Measurements from ENCODE around the gene CDK16. TPM values are rescaled to one million over a fixed set of nuclear protein-coding genes. Genes with fewer than 3 reads are reported as not detected.
"Not testable (repeated sequence)": the region's sequence is repeated elsewhere in the genome, so short reads cannot be mapped to it uniquely, and the experiment has no call there.

CDK16 gene
- total RNA-seq, 1 donor from 2014 or later: 253 TPM

DNA sequence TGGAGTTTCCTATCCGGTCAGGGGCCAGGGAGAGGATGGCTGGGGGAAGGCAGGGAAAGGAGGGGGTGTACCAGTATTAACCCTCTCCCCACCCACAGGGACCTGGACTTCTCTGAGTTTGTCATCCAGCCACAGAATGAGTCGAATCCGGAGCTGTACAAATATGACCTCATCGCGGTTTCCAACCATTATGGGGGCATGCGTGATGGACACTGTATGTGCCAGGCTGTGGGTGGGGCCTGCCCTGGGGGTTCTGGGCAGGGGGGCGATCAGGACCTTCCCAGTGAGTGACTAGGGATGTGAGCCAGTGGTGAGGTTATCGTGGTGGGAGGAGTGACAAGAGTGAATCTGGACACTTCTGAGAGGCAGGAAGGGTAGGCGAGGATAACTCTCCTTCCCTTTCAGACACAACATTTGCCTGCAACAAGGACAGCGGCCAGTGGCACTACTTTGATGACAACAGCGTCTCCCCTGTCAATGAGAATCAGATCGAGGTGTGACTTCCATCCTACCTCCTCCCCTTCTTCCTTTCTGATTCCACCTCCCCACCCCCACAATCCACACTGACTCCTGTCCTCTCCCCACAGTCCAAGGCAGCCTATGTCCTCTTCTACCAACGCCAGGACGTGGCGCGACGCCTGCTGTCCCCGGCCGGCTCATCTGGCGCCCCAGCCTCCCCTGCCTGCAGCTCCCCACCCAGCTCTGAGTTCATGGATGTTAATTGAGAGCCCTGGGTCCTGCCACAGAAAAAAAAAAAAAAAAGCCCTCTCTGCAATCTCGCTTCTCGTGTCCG, 28.9 kb downstream of the CDK16 start:
- no peak for DNase-seq (ENCODE audit: low spot score, unreplicated experiment)
- Mint-ChIP-seq H3K27ac (peak overlapping the region; percentile 33), H3K4me1 (ENCODE audit: low read depth) (peaks cover 2% of the 10 kb centered on the region), H3K9me3 (ENCODE audit: low read depth) (no peaks in the 10 kb centered on the region), H3K27me3 (no peaks in the 10 kb centered on the region), H3K36me3 (ENCODE audit: insufficient read depth) (peaks cover 37% of the 10 kb centered on the region), H3K4me3 (ENCODE audit: low read depth) (no peak overlapping the region)
- TF ChIP-seq, protein P1, sequence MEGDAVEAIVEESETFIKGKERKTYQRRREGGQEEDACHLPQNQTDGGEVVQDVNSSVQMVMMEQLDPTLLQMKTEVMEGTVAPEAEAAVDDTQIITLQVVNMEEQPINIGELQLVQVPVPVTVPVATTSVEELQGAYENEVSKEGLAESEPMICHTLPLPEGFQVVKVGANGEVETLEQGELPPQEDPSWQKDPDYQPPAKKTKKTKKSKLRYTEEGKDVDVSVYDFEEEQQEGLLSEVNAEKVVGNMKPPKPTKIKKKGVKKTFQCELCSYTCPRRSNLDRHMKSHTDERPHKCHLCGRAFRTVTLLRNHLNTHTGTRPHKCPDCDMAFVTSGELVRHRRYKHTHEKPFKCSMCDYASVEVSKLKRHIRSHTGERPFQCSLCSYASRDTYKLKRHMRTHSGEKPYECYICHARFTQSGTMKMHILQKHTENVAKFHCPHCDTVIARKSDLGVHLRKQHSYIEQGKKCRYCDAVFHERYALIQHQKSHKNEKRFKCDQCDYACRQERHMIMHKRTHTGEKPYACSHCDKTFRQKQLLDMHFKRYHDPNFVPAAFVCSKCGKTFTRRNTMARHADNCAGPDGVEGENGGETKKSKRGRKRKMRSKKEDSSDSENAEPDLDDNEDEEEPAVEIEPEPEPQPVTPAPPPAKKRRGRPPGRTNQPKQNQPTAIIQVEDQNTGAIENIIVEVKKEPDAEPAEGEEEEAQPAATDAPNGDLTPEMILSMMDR (IDR thresholded peaks at IDR 0.05; ENCODE audit: unreplicated experiment): no peak

DNA sequence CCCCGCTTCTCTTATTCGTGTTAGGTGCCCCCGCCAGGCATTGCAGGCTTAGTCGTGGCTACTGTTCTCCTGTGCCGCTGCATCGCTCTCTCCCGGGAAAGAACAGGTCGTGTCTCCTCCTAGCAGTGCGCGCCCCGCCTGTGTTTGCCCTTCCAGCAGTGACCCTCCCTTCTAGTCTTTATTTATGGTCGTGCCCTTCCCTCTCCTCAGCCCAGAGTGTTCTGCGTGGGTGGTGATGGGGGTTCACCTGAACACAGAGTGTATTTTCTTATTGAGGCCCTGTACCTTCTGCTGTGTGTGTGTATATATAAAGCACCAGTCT, 29.5 kb downstream of the CDK16 start:
- no peaks in the 10 kb centered on the region for H3K27me3 Mint-ChIP-seq
- H3K27ac Mint-ChIP-seq: peak overlapping the region; percentile 33
- H3K9me3 Mint-ChIP-seq (ENCODE audit: low read depth): no peaks in the 10 kb centered on the region
- no peak for DNase-seq (ENCODE audit: low spot score, unreplicated experiment)
- no peak overlapping the region for H3K4me3 Mint-ChIP-seq (ENCODE audit: low read depth)
- TF ChIP-seq, protein P1 (IDR thresholded peaks at IDR 0.05; ENCODE audit: unreplicated experiment): no peak
- peaks cover 2% of the 10 kb centered on the region for H3K4me1 Mint-ChIP-seq (ENCODE audit: low read depth)
- H3K36me3 Mint-ChIP-seq (ENCODE audit: insufficient read depth): peaks cover 34% of the 10 kb centered on the region

DNA sequence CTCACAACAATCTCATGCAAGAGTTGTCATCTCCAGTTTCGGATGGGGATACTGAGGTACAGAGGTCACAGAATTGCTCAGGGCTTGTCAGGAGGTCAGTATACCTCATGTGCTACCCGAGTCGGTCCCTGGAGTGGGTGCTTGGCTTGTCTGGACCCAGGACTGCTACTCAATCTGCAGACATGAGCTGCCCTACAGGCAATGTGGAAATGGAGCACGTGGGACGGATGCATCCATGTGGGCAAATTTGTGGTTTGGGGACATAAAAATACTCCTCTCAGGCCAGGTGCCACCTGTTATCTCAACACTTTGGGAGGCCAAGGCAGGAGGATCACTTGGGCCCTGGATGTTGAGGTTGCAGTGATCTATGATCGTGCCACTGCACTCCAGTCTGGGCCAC, 30.1 kb downstream of the CDK16 start:
- Mint-ChIP-seq H3K9me3 (ENCODE audit: low read depth) (no peaks in the 10 kb centered on the region), H3K36me3 (ENCODE audit: insufficient read depth) (peaks cover 32% of the 10 kb centered on the region), H3K27ac (peak overlapping the region; percentile 71), H3K4me1 (ENCODE audit: low read depth) (peaks cover 2% of the 10 kb centered on the region), H3K27me3 (no peaks in the 10 kb centered on the region), H3K4me3 (ENCODE audit: low read depth) (no peak overlapping the region)
- TF ChIP-seq, protein P1 (IDR thresholded peaks at IDR 0.05; ENCODE audit: unreplicated experiment): no peak
- no peak for DNase-seq (ENCODE audit: low spot score, unreplicated experiment)

- H3K27me3 Mint-ChIP-seq: no peaks in the 10 kb centered on the region
- TF ChIP-seq, protein P1 (IDR thresholded peaks at IDR 0.05; ENCODE audit: unreplicated experiment): no peak
- peaks cover 24% of the 10 kb centered on the region for H3K36me3 Mint-ChIP-seq (ENCODE audit: insufficient read depth)
- no peak overlapping the region for H3K27ac Mint-ChIP-seq
- DNase-seq (ENCODE audit: low spot score, unreplicated experiment): no peak
- H3K4me1 Mint-ChIP-seq (ENCODE audit: low read depth): peaks cover 4% of the 10 kb centered on the region
- peaks cover 10% of the 10 kb centered on the region for H3K9me3 Mint-ChIP-seq (ENCODE audit: low read depth)
- H3K4me3 Mint-ChIP-seq (ENCODE audit: low read depth): no peak overlapping the region
These were observed 31.5 kb downstream of the CDK16 start for GRCh38 chrX:47250017-47250347.

GRCh38 chrX:47257620-47258019, 39.1 kb downstream of the CDK16 start:
- not testable (repeated sequence) for H3K4me3 Mint-ChIP-seq (ENCODE audit: low read depth); H3K36me3 Mint-ChIP-seq (ENCODE audit: insufficient read depth); DNase-seq (ENCODE audit: low spot score, unreplicated experiment); H3K4me1 Mint-ChIP-seq (ENCODE audit: low read depth); H3K27me3 Mint-ChIP-seq; H3K27ac Mint-ChIP-seq
- H3K9me3 Mint-ChIP-seq (ENCODE audit: low read depth): peaks cover 19% of the 10 kb centered on the region

GRCh38 chrX:47264483-47265173, 46.1 kb downstream of the CDK16 start:
- Mint-ChIP-seq H3K36me3 (ENCODE audit: insufficient read depth) (no peaks in the 10 kb centered on the region), H3K9me3 (ENCODE audit: low read depth) (peaks cover 2% of the 10 kb centered on the region), H3K27me3 (no peaks in the 10 kb centered on the region), H3K4me3 (ENCODE audit: low read depth) (no peak overlapping the region), H3K4me1 (ENCODE audit: low read depth) (no peaks in the 10 kb centered on the region), H3K27ac (no peak overlapping the region)
- TF ChIP-seq, protein P1 (IDR thresholded peaks at IDR 0.05; ENCODE audit: unreplicated experiment): no peak
- no peak for DNase-seq (ENCODE audit: low spot score, unreplicated experiment)
